Measurements from ENCODE around the gene HHAT.

DNA sequence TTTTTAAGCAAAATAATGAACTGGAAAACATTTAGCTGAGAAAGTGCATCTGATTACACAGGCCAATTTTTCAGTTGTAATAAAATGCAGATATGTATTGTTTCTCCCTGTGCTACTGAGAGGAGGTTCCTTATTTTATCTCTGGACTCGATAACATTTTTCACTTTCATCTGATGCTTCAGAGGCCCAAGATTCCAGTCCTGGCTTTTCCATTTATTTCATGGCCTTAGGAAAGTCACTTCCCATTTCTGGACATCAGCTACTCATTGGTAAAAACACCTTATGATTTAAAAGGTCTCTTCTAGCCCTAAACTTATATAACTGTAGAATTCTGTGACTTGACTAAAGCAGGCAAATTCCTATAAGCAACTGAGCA is 203.5 kb downstream of the HHAT start:
- TF ChIP-seq, protein P1, sequence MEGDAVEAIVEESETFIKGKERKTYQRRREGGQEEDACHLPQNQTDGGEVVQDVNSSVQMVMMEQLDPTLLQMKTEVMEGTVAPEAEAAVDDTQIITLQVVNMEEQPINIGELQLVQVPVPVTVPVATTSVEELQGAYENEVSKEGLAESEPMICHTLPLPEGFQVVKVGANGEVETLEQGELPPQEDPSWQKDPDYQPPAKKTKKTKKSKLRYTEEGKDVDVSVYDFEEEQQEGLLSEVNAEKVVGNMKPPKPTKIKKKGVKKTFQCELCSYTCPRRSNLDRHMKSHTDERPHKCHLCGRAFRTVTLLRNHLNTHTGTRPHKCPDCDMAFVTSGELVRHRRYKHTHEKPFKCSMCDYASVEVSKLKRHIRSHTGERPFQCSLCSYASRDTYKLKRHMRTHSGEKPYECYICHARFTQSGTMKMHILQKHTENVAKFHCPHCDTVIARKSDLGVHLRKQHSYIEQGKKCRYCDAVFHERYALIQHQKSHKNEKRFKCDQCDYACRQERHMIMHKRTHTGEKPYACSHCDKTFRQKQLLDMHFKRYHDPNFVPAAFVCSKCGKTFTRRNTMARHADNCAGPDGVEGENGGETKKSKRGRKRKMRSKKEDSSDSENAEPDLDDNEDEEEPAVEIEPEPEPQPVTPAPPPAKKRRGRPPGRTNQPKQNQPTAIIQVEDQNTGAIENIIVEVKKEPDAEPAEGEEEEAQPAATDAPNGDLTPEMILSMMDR (conservative IDR thresholded peaks at IDR 0.05; ENCODE audit: low read length): no peak
- no peak for TF ChIP-seq EZH2phosphoT487 (IDR thresholded peaks at IDR 0.05; ENCODE audit: borderline replicate concordance, low read depth, low read length)
